ENCODE measurements around the gene CAMK2A.

The CAMK2A gene

DNA sequence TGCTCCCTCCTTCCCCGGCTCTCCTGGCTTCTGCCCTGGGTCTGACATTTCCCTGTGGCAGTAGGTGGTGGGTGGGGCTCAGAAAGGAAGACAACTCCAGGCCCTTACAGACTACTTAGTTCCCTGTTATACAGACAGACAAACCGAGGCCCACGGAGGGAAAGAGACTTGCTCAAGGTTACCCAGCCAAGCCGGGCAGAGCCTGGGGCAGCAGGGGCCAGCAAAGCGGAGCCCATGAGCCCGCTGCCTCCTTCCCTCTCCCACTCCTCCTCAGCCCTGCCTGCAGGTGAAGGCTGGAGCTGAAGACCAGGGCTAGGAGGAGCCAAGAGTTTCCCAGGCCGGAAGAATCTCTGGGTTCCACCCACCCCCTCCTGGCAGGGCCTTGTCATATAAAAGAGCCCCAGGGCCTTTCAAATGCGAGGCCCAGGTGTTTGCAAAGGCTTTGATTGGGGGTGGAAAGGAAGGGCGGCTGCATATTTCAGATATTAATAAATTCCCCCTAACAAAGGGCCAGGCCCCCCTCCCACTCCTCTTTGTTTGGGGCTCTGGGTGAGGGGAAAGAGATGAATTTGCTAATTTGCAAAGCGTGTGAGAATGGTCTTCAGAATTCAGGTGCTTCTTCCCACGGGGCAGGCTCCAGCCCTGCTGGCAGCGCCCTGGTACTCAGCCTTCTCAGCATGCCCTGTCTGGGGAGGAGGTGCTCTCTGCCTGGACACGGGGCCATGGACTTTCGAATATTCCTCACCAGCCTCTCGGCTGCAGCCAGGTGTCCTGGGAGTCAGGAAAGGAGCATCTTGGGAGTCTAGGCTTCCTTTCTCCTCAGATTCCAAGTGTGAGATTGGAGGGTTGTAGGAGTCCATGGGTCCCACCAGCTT, 78.2 kb downstream of the CAMK2A start:
- no peak for DNase-seq (ENCODE audit: low read depth)

DNA sequence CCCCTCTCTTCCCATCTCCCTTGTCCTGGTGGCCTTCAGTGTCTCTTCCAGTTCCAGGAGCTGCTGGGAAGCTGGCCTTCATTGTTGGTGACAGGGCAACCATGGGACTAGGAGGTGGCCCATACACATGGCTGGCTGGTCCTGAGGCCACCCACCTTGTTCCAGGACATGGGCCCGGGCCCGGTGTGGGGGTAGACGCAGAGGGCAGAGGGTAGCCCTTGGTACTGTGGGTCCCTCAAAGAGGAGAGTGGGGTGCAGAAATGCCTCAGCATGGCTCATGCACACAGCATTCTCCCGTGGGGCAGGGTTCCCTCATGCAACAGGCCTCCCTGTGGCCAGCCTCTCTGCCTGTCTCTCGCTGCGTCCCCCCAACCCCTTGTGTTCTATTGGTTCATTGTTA, 78.9 kb downstream of the CAMK2A start:
- DNase-seq (ENCODE audit: low read depth) = no peak

DNA sequence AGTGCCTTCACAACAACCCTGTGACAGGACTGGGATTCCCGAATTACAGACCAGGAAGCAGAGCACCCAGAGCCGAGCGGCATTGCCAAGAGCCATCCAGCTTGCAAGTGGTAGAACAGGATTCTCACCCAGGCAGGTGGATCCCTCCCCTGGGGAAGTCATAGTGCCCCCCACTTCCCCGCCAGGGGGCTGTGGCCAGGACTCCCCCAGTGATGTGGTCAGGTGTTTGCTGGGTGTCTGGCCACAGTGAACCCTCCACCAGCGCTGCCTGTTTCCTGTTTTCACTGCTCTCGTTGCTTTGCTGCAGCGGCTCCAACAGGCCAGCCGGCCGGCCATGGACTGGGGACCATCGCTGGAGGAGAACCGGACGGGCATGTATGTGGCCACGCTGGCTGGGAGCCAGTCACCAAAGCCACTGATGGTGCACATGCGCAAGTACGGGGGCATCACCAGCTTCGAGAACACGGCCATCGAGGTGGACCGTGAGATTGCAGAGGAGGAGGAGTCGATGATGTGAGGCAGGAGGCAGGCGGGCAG, 80.4 kb downstream of the CAMK2A start:
- no peak for DNase-seq (ENCODE audit: low read depth)

DNA sequence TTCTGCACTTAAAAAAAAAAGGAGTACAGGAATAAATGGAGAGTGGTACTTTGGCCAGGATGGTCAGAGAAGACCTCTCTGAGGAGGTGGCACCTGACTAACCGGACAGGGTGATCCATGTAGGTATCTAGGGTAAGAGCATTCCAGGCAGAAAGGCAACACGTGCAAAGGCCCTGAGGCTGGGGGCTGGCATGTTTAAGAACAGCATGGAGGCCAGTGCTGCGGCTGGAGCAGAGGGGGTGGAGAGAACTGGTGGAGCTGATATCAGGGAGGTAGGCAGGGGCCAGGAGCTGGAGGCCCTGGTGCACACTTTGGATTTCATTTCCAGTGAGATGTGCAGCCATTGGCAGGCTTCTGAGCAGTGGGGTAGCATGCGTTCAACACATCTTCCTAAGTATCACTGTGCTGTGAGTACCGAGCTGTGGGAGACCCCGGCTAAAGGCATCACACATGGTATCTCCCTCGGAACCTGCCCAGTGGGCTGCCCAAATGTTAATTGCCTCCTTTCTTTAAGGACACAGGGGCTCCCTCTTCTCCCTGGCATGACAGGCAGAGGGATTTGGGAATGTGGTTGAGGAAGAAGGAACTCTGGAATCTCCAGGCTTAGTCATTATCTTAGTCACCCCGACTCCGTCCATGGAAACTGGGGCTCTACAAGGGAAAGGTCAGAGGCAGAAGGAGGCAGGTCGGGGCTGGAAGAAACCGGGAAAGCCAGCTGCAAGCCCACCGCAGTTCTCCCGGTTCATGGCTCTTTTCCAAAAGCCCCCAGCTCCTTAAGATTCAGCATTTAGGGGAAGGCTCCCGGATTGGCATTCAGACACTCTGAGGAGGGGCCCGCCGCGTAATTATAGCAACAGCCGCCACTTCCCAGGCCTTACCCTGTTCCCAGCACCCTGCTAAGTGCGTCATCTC, 81.1 kb downstream of the CAMK2A start:
- DNase-seq (ENCODE audit: low read depth) = no peak

DNA sequence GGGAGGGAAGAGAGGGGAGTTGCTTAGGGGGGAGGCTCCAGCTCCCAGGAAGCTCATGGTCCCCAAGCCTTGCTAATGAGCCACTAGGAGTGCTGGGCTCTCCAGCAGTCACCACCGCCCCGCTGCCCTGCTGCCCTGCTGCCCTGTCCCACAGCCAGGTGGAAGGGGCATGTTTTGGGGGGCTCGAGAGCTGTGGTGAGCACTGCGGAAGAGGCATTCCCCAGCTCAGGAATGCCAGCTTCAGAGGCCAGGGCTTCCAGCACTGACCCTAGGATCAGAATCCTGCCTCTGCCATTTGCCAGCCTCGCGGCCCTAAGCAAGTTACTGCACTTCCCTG, 82.8 kb downstream of the CAMK2A start:
- no peak for DNase-seq (ENCODE audit: low read depth)

DNA sequence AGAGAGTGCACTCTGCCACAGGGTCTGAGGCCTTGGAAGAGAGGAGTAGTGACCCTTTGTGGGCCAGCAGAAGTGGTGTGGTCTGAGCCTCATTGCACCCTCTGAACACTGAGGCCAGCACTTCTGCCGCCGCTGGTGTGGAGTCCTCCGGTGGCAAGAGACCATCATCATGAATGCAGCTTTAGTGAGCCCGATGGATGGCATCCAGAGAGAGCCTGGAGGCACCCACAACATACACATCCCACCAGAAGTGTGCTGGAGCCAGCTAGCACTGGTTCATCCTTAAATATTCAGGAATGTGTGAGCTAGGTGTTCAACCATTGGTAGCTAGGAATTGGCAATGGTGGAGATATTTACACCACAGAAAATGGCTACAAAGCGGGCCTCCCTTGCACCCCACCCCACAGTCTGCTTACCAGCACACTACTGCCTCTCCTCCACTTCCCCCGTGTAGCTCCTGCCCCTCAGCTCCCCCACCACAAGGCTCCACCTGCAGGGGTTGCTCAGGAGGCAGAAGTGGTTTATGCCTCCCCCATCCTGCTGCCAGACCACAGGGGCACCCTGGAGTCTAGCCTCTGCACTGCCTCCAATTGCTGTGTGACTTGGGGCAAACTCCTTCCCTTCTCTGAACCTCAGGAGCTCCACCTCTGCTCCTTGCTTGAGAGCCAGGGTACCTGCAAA, 83.3 kb downstream of the CAMK2A start:
- DNase-seq (ENCODE audit: low read depth) = no peak

DNA sequence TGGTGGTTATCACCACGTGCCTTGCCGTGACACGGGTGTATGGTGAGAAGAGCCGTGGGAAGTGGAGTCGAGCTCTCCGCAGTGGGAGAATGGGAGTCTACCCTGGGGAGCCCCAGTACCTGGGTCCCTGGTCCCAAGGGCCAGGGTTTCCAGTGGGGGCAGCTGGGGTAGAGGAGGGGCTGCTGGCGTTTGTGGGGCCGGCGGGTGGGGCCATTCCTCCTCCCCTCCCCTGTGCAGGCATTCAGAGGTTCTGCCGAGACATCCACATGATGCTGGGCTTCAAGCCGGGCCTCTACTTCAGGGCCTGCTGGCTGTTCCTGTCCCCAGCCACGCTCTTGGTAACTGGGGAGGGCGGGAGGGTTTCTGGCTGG, 85.0 kb downstream of the CAMK2A start:
- no peak for DNase-seq (ENCODE audit: low read depth)

DNA sequence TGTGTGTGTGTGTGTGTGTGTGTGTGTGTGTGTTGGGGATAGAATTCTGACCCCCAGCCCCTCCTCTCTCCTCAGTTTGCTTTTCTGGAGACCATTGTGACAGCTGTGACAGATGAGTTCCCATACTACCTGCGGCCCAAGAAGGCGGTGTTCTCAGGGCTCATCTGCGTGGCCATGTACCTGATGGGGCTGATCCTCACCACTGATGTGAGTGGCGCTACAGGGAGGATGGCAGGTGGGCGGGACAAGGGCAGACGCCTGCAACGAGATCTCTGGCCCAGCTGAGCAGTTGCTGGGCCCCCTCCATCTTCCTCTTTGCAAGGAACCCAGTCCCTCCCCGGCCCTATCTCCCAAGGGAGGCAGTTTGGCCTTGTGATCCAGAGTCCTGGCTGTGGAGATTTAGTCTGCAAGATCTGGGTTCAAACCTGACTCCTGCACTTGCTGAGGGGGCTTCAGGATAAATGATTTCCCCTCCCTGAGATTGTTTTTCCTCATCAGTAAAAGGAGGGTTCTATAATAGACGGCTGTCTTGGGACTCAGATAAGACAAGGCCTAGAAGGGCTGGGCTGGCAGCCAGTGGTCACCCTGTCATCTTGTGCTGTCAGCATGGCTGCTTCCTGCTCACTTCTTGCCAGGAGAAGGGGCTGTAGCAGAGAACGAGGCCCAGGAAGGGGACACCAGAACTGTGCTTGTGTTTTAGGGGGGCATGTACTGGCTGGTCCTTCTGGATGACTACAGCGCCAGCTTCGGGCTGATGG, 85.6 kb downstream of the CAMK2A start:
- DNase-seq (ENCODE audit: low read depth) = no peak

DNA sequence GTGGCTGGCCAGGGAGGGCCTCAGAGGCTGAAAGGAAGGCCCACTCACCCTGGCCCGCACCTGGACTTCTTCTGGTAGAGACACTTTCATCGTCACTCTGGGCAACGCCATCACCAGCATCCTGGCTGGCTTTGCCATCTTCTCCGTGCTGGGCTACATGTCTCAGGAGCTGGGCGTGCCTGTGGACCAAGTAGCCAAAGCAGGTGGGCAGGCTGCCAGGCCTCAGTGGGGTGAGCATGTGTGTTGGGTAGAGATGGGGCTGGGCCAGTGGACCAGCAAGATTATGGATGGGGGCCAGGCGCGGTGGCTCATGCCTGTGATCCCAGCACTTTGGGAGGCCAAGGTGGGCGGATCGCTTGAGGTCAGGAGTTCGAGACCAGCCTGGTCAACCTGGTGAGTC, 87.1 kb downstream of the CAMK2A start:
- no peak for DNase-seq (ENCODE audit: low read depth)

DNA sequence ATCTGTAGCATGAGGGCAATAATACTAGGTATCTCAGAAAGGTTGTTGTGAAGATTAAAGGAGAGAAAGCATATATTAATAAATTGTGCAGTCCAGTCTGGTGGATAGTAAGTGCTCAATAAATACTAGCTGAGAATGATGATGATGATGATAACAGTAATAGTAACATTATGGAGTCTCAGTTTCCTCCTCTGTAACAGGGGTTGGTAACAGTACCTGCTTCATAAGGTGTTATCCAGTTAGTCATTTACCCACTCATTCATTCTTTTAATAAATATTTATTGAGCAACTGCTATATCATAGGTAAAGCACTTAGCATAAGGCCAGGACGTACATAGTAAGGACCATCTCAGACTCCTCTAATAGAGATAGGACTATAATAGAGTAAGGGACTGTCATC, 92.1 kb downstream of the CAMK2A start:
- DNase-seq (ENCODE audit: low read depth) = no peak

DNA sequence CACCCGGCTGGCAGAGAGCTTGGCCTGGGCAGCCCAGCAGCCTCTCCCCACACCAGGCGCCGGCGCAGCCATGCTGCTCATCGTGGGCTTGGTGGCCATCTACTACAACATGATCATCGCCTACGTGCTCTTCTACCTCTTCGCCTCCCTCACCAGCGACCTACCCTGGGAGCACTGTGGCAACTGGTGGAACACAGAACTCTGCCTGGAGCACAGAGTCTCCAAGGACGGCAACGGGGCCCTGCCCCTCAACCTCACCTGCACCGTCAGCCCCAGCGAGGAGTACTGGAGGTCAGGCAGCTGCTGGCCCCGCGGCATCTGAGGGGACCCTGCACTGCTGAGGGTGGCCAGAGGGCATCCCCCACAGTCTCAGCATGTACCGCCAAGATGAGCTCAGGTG, 92.6 kb downstream of the CAMK2A start:
- no peak for DNase-seq (ENCODE audit: low read depth)

DNA sequence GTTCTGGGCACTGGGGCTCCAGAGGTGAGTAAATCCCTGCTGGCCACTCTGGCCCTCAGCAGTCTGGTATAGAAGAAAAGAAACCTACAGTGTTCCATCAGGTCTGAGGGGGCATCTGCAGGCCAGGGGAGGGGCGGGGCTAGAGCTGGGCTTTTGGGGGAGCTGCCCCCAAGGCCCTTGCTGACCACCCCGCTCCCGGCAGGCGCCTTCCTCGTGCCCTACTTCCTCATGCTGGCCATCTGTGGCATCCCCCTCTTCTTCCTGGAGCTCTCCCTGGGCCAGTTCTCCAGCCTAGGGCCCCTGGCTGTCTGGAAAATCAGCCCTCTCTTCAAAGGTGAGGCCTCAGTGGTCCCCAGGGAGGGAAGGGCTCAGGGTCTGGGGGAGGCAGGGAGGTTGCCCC, 93.1 kb downstream of the CAMK2A start:
- no peak for DNase-seq (ENCODE audit: low read depth)

DNA sequence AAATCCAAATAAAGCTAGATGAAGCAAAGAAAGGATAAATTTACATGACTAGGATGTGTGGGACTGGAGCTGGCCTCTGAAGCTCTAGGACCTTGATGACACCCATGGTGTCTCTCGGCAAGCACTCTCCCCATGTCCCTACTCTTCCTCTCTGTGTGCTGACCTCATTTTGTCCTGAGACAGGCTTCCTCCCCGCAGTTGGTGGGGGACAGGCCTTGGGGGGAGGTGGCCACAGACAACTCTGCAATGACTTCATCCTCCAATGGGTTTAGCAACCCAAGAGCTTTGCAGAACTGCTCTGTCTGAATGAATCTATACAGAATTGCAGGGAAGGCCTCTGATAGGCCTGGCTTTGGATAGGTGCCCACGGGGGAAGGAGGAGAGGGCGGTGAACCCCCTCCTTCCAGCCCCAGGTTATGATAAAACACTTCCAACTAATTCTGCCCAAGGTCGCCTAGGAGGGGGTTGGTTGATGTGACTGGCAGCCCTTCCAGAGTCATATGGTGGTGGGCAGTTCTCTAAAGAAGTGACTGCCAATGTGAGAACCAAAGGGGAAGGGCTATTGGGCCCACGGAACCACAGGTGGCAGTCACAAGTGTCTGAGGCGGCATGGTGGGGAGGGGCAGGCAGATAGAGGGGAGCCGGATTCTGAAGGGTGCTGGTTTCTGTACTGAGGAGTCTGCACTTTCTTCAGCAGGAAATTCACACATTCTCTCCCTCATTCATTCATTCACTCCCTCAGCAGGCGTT, 93.7 kb downstream of the CAMK2A start:
- no peak for DNase-seq (ENCODE audit: low read depth)

DNA sequence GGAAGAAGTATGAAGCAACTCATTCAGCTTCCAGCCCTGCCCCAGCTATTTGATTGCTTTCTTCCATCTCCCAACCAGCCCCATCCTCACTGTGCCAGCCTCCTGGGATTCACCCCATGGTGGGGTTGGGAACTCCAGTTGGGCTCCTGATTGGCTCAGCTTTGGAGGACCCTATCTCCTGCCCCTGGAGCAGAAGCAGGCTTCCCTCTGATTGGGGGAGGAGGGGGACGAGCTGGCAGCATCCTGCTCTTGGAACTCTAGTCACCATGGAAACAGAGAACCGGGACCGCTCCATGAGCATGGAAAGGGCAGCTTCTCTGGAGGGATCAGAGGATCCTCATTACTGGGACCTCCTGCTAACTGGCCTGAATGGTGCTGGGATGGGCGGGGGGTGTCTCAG, 97.1 kb downstream of the CAMK2A start:
- DNase-seq (ENCODE audit: low read depth) = no peak

DNA sequence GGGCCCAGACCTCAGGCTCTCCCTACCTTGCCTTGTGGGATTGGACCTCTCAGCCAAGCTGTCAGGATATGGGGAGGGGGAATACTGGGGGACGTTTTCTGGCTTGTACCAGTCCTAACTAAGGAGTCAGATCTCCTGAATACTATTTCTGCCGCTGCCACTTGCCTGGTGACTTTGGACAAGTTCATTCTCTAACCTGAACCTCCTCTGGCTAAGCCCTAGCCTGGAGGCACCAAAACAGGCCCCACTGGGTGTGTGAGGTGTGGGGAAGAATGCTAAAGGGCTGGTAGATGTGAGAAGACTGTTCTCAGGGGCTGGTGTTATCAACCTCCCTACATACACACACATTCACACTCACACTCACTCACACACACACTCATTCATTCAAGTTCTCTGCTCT, 98.6 kb downstream of the CAMK2A start:
- DNase-seq (ENCODE audit: low read depth) = no peak

DNA sequence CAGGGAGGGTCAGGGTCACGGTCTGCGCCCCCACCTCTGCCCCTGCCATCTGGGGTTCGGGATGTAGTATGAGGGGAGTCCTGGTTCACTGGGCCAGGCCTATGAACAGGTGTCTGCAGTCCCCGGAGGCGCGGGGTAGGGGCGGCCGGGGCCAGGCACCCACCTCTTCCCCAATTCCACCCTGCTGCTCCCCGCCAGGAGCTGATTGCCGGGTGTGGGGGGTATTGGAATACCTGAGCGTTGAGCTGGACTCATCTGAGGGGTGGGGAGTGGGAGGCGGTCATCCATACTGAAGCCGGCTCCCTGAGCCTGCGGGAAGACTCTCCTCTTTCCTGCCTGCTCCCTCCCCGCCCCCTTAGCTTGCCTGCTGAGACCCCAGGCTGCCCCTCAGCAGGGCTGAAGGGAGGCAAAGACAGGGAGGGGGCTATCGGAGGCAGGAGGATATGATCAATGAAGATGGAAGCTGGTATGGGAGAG, 99.0 kb downstream of the CAMK2A start:
- DNase-seq (ENCODE audit: low read depth) = no peak

DNA sequence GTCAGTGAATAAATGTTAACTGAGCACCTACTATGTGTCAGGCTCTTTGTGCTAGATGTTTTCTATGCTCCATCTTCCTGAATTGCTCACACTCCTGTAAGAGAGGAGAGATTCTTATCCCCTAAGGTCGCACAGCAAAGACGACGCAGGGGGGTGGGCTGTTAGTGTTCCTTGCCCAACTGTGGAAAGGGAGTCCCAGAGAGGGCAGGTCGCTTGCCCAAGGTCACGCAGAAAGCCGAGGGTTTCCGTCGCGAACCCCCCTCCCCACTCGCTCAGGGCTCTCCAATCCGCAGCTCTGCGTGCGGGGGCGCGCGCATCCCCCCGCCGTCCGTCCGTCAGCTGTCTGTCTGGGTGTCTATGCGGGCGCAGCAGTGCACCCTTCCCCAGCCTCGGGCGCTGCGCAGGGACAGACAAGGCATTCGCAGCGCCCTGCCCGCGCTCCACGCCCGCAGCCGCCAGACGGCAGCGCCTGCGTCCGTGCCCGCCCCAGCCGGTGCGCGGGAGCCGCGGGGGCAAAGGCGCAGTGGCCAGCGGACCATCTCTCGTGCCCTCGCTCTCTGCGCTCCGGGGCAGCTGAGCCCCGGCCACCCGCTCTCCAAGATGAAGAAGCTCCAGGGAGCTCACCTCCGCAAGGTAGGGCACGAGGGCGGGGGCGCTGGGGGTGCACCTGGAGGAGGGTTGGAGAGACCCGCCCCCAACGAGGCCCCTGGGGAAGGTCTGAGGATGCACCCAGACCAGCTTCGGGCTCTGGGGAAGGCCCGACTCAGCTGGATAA, 99.7 kb downstream of the CAMK2A start, which contains the start of gene SLC6A7:
SLC6A7 (plus strand) TSS at position 335 of the 775 bp plus-strand sequence; CDS start at position 601, 266 bp downstream.
- no peak for DNase-seq (ENCODE audit: low read depth)

DNA sequence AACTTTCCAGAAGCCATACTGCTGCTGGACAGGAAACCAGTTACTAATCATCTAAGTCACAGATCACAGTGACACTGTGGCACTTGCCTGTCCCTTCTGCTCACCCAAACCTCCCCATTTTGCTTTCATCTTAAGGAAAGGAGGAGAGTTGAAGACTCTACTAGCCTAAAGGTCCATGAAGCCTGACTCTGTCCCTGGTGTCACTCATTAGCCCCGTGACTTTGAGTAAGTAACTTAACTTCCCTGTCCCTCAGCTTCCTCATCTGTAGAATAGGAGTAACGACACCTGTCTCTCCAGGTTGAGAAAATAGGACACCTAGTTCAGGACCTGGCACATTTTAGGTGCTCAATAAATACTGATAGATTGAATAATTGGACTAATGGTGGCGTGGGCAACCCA, 100.2 kb downstream of the CAMK2A start:
- DNase-seq (ENCODE audit: low read depth) = no peak

DNA sequence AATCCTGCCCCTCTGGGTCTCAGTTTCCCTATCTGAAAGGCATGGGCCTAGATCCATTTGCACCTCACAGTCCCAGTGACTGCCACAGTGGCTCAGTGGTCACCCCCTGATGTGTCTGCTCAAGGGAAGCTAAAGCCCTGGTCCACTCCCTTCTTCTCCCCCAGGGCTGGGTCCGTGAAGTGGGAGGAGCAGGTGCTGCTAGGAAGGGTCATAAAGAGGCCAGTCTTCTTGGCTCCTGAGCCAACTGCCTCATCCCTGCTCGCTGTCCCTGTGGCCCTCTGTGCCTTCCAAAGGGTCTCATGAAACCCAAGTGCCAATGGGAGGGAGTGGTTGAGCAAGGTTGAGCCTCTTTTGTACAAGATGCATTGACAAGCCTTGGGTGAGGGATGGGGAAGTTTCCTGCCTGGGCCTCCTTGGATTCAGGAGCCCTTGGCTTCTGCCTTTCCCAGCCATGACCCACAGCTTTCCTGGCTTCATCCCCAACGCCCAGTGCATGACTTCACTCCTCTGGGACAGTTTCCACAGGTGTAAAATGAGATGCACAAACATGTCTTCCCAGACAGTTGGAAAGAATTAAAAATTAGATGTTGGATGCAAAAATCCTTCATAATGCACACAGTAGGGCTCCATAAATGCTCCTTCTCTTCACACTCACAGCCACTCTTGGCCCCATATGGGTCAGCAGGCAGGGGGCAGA, 101.3 kb downstream of the CAMK2A start:
- DNase-seq (ENCODE audit: low read depth) = no peak

All from GM04503 (cell line).